ENCODE data around the gene MROH2A.

MROH2A gene

DNA sequence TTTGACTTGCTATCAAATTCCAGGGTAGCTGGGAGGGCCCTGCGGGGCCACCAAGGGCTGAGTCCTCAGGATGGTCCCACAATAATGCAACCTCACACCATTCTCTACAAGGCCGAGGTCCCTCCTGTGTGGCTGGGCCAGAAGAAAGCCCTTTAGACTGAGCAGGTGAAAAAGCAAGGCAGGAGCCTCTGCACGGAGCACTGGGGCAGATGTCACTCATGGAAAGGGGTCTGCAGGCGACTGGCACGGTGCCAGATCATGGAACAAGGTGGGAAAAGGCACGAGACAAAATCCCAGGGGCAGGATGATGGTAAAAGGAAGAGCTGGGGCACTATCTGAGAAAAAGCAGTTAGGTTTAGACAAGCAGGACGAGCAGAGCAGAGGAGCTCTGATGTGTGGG lies 60.1 kb downstream of the MROH2A start:
- no peak for DNase-seq

DNA sequence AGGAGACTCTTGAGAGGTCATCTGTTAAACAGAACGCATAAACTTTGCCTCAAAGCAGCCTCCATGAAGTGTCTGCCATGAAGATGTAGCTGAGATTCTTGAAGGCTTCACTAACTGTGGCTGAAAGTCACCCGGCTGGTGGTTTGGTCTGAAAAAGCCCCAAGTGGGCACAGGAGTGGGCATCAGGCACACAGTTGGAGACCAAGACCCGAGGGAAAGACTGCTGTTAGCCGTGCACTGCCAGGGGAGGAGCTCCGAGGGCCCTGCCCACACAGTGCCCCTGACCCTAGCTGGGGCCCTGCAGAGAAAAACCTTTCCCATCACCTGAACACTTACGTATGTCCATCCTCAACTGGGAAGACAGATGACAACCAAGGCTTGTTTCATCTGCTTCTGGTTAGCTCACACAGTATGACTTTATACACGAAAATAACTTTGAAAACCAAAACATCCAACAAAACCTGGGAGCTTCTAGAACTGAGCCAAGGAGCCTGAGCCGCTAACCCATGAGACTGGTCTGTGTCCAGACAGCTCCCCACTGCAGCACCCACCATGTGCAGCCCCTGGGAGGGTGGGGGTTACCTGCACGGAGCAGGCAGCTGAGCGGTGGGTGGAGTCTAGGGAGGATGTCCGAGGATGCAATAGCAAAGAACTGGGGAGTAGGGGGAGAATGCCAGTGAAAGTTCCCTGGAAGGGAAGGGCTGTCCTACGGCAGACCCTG lies 60.8 kb downstream of the MROH2A start:
- no peak for DNase-seq

DNA sequence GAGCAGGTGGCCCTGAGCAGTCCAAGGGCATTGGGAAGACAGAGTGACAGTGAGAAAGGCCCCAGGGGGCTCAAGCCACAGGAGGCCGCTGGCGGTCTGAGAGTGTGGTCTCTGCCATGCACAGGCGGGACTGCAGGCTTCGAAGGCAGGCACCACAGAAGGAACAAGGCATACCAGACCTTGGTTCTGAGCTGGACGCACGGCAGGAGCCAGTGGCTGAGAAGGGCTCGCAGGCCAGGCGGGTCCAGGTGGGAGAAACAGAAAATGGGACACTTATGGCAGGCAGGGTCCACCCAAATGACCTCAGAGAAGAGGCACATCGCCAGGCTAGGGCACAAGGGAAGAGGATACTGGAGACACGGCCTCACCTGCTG lies 61.3 kb downstream of the MROH2A start:
- no peak for DNase-seq

DNA sequence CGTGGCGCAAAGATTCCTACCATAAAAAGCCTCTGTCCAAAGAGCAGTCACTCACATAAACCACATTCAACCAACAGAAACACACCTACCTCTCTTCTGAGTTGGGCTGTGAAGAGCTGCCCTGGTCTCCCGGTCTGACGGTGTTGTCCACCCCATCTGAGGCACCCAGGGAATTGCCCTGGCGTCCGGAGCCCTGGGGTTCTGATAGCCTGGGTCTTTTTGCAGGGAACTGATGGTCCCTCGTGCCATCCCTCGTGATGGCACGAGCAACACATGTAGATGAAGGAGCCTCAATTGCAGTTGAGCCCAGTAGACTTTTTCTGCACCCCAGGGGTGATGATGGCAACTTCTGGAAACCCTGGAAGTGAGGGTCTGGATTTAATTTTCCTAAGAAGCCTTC lies 62.4 kb downstream of the MROH2A start:
- no peak for DNase-seq

DNA sequence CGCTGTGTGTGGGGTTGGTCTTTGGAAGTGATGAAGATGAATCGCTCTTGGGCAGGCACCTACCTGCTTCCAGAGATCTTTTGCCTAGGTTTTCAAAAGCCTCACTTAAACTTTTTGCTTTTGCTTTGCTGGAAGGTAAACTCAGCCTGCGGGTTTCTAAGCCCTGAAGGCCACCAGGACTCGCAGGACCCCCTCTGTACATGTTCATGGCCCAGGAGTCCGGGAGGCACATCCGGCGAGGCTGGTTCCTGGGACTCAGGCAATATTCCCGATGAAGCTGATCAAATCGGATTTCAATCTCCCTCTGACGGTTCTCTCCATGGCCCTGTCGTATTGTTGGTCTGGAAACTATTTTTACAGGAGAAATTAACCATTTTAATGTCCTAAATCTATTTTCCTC lies 63.1 kb downstream of the MROH2A start:
- no peak for DNase-seq

DNA sequence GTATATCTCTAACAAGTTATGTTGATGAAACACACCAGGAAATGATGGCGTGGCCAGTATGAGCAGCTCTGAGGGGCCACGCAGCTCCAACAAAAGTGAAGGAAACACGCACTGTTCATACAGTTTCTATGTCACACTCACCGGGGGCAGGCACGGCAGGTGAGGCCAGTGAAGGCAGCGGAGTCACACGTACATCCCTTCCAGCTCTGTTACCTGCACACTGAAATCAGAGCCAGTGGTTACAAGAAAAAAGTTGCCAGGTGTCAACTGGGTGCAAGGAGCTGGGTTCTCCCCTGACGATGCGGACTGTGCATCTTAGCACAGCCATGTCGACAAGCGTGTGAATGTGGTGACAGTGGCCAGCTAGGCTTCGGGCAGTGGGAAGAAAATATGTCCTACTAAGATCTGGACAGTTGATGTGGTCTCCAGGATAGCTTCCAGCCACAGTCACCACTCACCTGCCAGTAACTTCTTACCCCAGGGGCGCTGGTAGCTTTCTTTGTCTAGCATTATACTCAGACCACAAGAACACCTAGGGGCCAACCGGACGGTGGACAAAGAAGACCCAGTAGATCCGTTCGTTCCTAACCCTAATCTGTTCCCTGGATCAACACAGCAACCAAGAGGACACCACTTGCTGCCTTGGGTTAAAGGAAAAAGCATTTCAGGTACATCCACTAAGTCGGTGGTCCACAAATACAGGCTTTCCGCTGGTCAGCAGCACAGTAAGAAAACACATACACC lies 66.1 kb downstream of the MROH2A start:
- DNase-seq, result no peak

DNA sequence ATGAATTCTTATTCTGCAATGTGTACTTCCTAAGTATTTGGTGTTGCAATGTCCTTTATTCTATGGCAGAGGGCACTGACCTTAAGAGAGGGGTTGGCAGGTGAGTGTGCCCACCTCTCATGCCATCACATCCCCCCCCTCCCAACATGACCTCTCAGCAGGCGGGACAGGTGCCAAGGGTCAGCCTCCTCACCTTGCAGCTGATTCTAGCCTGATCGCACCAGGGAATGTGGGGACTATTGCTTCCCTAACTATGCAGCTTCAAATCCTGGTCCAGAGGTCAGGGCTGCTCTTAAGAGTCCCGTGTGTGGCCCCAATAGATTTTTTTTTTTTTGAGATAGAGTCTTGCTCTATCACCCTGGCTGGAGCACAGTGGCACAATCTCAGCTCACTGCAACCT lies 66.7 kb downstream of the MROH2A start:
- no peak for DNase-seq

DNA sequence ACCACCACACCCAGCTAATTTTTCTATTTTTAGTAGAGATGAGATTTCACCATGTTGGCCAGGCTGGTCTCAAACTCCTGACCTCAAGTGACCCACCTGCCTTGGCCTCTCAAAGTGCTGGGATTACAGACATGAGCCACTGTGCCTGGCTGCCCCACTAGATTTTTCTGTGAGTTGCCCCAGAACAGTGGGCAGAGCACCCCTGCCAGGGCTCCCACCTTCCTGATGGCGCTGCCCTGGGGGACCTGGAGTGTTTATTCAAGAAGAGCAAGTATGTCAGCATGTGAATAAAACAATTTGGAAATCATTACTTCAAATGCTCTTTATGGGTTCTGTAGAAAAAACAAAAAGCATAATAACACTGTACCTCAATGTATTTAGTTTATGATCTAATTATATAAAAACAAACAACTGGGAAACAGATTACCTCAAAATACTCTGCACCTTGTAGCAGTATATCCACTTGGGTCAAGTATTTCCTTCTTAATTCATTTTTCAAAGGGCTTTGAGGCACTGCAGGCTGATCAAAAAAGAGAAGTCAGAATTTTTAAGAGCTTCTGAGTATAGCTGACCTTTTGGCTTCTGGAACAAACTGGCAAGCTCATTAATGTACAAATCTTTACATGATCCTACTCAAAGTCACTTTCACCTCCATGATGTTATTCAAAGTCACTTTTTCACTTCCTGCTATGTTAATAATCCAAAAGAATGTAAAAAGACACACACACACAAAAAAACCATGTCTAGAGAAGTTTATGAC lies 67.4 kb downstream of the MROH2A start:
- no peak for DNase-seq

DNA sequence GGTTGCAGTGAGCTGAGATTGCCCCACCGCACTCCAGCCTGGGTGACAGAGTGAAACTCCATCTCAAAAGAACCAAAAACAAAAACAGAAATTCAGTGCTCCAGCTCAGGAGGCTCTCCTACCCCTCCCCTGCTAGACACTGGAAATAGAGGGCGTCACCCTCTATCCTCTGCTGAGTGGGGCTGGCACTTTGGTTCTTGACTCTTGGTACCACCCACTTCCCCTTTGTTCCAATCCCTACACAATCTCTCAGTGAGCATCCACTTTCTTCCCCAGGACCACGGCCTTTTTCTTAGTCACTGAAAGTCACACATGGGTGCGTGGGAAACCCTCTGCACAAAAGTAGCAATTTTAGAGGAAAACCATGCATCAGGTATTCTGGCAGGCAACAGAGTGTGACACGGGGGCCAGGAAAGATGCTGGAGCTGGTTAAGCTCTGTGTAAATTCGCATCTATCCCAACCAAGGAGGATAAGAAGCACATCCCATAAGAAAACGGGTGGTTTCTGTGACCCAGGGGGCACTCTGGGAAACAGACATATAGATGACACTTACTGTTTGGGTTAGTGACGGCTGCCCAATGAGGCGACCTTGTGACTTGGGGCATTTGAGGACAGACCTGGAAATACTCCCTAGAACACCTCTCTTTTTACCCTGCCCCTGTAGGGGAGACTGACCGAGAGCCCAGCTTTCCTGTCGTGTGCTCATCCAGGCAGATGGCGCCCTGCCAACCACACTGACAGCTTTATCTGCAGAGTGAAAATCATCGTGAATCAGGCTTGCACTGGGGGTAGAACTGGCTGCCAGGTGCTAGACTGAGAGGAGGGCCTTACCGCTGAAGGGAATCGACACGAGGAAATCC lies 68.5 kb downstream of the MROH2A start:
- no peak for DNase-seq

DNA sequence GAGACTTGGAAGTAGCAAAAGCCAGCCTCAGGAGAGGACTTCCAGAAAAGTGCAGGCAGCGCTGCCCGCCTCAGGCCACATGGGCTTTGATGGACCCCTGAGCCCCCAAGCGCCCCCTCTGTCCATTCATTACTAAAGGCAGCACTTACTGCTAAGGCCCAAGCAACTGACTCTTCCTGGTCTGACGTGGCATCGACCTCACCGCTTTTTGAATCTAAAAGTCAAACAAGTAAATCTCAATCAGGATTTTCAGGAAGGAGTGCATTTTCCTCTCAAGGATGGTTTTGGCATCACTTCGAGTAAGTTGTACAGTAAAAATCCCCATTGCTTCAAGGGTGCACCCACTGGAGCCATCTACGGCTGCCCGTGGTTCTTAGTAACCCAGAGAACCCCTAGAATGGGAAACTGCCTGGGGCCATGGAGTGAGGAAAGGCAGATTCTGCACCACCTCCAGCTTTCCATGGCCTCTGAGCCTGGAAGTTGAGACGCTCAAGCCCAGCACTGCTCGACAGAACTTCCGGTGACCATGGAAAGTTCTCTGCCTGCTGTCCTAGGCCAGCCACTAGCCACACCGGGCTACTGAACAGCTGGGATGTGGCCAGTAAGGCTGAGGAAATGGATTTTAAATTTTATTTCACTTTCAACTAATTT lies 69.2 kb downstream of the MROH2A start:
- DNase-seq, result no peak

DNA sequence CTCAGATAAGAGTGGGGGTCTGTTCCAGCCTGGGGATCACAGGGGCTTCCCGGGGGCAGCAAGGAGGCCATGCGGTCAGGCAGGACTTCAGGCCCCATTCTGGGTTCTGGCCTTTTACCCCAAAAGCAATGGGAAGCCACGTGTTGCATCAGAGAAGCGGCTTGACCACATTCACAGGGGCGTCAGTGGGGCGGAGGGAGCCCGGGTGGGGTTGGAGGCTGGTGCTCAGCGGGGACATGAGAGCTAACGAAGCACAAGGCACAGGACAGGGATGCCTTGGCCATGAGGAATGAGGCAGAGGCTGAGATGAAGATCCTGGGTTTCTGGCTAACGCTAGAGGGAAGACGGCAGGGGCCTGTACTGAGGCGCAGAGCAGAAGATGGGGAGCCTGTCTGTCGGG lies 70.1 kb downstream of the MROH2A start:
- no peak for DNase-seq

DNA sequence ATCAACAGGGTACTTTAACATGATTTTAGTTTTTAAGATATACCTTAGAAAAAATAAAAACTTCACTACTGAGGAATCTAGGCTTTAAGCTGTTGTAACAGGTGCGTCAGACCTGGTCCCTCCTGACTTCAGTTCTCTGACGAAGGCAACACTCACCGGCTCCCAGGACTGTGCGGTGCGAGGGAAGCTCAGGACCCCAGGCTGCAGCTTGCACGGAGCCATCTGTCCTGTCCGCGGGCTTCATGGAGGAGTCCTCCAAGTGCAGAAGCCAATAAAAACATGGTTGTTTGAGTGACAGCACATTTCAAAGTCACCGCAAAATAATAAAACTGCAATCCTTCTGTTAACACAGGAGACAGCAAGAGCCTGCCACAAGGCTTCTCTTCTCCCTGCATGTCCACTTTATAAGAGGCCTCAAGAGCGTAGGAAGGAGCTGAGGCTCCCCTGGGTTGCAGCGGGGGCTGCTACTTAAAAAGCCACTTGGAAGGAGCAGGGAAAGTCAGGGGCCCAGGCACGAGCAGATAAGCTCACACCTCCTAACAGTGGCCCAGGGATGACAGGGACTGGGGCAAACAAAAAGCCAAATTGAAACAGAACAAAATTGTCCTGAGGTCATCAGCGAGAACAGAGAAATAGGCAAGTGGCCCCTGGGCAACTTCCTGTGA lies 71.6 kb downstream of the MROH2A start:
- DNase-seq, result no peak

DNA sequence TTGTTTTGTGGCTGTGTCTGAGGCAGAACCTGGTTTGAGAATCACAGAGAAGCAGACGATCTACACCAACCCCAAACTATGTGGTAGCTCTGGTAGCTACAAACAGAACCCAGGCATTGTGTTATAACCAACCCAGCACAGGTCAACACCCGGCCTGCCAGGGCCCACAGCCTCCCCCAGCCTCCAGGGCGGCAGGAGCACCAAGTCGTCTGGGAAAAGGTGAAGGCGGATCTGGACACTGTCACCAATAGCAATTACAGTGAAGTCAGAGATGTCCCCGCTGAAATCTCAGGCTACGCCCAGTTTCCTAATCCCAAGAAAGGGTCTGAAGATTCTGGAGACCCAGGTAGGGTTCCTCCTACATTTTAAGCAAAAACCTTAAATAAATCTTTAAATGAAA lies 72.6 kb downstream of the MROH2A start:
- no peak for DNase-seq

DNA sequence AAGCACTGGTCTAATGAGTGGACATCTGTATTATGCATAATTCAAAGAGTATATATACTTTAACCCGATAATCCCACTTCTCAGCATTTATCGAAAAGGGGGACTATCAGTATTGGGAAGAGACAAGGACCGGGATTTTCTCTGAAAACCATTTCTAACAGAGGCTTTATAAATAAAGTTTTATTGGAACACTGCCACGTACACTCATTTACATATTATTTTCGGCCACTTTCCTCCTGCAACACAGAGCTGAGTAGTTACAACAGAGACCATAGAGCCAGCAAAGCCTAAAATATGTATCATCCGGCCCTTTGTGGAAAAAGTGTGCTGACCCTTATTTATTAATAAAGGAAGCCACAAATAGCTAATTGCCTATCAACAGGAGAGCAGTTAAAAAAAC lies 73.0 kb downstream of the MROH2A start:
- DNase-seq, result no peak

DNA sequence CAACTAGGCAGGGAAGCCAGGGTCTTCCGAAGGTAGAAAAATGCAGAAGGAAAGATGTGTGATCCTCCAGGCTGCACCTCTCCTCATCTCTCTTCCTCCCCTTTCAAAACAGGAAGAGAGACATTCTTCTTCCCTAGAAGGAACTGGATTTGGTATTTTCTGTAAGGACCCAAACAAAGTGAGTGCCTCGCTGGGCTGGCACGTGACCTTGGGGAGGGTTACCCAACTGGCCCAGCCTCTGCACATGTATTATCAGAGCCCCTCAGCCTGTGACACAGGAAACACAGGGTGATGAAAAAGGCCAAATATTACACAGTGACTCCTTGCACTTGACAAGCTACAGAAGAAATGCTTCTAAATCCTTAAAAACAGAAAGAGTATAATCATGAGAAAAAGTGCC lies 73.9 kb downstream of the MROH2A start:
- no peak for DNase-seq

DNA sequence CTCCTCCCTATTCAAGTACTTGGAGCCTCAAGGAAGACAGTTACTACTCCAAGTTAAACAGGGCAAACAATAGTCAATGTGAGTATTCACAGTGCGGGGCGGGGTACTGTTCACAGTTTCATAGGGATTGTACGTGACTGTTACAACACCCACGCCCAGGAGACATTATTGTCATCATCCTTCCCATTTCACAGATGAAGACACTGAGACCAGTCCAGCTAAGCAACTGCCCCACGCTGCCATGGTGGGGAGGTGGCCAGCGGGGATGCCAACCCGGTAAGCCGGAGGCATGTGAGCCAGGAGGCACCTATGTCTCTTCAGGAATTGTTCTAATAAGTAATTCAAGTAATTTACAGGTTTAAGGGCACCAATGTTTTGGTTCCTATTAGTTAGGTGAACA lies 75.2 kb downstream of the MROH2A start:
- no peak for DNase-seq

DNA sequence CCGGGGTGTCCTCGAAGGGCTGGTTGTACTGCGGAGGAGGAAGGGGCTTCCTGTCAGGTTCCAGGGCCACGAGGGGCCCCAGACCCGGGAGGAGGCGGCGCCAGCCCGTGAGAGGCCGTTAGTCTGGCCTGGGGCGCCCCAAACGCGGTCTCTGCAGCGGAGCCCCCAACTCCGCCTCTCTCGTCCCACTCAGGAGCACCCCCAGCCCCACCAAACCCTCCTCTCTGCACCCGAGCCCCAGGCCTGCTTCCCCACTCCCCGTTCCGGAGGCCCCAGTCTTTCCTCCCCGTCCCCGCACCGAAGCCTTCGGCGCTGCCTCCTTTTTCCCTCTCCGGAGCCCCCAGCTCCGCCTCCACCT lies 75.7 kb downstream of the MROH2A start:
- DNase-seq, result no peak

DNA sequence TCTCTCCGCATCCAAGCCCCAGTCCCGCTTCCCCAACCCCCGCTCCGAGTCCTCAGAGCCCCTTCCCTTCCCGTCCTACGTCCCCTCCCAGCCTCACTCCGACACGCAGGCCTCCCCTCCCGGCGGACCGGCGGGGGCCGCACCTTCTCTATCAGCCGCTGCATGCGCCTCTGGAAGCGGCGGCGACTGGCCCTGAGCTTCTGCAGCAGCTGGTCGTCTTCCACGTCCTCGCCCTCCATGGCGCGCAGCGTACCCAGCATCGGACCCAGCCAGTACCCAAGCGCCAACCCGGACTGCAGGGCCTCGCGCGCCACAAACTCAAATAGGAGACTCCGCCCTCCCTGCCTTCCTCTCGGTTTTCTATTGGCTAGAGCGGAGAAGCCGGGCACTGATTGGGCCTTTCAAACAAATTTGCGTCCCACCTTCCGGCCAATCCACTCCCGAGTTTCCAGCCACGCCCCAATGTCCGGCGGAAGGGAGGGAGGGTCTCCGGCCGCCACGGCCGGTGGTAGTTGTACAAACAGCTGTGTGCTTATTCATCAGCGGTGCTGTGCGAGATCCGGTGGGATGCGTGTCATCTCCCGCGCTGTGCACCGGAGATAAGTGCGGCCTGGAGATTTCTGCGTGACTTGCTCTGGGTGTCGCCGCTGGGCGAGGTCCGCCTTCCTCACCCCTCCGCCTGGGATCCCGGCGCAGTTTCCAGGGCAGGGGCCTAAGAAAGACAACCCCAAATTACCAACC lies 76.3 kb downstream of the MROH2A start, which contains the start of gene HJURP:
TSS of gene HJURP (minus strand) at position 295 of the 741 bp plus-strand sequence. CDS start at position 260, 35 bp downstream.
- DNase-seq, result peak; percentile 98

DNA sequence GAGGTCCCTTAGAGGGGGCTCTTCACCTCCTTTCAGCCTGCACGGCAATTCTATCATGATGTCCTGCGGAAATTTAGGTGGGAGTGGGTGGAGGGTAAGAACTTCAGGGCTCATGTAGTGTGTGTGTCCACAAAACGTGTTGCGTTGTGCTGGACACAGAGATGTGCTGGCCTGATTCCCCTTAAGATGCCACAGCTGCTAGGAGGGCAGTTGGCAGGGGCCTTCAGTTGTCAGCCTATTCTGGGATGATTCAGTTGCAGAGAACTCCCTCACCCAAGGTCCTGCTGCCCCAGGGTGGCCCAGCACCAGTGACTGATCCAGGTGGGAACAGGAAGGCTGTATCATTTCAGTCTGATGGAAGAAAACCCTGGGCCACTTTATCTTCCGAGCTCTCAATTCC lies 77.2 kb downstream of the MROH2A start:
- DNase-seq, result no peak

DNA sequence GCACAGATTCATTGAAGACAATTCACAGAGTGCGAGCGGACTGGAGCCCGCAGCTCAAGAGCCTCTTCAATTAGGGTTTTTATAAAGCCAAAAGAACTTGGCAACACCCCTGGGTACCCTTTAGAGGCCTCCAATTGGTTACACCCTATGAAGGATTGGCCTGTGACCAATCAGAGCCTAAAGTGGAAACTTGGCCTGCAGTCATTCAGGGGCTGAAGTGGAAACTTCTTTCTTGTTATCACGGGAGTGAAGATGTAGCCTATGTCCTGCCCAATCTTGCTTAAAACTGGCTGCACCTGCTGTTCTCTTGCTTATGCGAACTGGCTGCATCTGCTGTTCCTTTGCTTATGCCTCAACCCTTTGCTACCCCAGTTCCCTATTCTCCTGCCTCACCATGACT lies 78.1 kb downstream of the MROH2A start:
- no peak for DNase-seq

DNA sequence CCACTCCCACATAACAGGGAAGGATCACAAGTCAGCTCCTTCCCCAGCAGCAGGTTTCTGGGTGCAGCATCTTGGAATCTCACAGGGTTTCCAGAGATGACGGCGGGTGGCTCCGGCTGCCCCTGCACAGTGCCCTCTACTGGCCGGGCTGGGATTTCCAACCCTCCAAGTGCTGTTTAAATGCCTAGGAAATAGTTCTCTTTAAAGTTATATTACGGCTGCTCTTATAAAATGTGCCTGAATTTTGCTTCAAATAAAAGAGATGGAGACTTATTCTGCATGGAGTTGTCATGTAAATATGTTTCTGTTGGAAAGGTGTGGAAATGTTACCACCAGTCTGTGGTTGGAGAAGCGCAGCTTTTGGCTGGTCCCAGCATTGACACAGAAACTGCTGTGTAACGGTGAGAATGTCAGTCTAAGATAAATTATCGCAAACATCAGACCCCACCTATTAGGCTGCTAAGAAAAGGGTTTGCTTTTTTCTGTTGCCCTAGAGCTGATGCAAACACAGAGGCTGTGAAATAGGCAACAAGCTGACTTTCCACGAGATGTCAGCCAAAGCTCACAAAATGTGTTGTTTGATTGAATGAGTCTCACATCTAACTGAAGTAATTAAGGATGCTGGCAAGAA lies 79.5 kb downstream of the MROH2A start:
- DNase-seq, result no peak
